Measurements from ENCODE around the gene DMC1.

- TF ChIP-seq, protein P1, sequence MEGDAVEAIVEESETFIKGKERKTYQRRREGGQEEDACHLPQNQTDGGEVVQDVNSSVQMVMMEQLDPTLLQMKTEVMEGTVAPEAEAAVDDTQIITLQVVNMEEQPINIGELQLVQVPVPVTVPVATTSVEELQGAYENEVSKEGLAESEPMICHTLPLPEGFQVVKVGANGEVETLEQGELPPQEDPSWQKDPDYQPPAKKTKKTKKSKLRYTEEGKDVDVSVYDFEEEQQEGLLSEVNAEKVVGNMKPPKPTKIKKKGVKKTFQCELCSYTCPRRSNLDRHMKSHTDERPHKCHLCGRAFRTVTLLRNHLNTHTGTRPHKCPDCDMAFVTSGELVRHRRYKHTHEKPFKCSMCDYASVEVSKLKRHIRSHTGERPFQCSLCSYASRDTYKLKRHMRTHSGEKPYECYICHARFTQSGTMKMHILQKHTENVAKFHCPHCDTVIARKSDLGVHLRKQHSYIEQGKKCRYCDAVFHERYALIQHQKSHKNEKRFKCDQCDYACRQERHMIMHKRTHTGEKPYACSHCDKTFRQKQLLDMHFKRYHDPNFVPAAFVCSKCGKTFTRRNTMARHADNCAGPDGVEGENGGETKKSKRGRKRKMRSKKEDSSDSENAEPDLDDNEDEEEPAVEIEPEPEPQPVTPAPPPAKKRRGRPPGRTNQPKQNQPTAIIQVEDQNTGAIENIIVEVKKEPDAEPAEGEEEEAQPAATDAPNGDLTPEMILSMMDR (IDR thresholded peaks at IDR 0.05; ENCODE audit: low read depth, low read length) = no peak
- TF ChIP-seq EZH2phosphoT487 (IDR thresholded peaks at IDR 0.05; ENCODE audit: low read depth) = no peak
These were observed 80.3 kb downstream of the DMC1 start for GRCh38 chr22:38489561-38490145.
